ENCODE measurements around the gene KIAA0753. TPM values are rescaled to one million over a fixed set of nuclear protein-coding genes. Genes with fewer than 3 reads are reported as not detected.

KIAA0753 gene
- total RNA-seq, 2 experiments from 2014 or later, result 20.8 to 29.8 TPM

GRCh38 chr17:6661464-6661848, 20.9 kb upstream of the KIAA0753 start:
- Histone ChIP-seq H4K20me1 (ENCODE audit: insufficient read depth, low read length) (no peaks in the 10 kb centered on the region), H3K9me3 (ENCODE audit: low read length) (no peaks in the 10 kb centered on the region), H3K27ac (ENCODE audit: low read depth, low read length, poor library complexity, severe bottlenecking) (peak overlapping the region; percentile 86), H3K79me2 (ENCODE audit: insufficient read depth, low read depth, low read length) (peaks cover 4% of the 10 kb centered on the region; the same call in 1 of the 2 replicates), H3K4me2 (ENCODE audit: low read length) (peak overlapping the region; percentile 93), H3K36me3 (ENCODE audit: insufficient read depth, low read length) (peaks cover 21% of the 10 kb centered on the region), H2AFZ (ENCODE audit: low read length) (peak overlapping the region; percentile 37; the same call in 1 of the 2 replicates), H3K4me1 (ENCODE audit: insufficient read depth, low read length, poor library complexity, severe bottlenecking) (peaks cover 43% of the 10 kb centered on the region), H3K4me3 (ENCODE audit: low read depth, low read length, poor library complexity, severe bottlenecking) (peak overlapping the region; percentile 63), H3K9me2 (ENCODE audit: insufficient read depth, low read length) (no peaks in the 10 kb centered on the region)
- POLR2A ChIA-PET, result interaction anchor here (1.1 to 1.2 kb wide), 4 partner anchors 11 to 219 kb away, joined by 3 to 4 read pairs (median 4); partner anchors contain the start of gene KIAA0753
- CTCF ChIA-PET (ENCODE audit: unreplicated experiment), result no interaction called here
- DNase-seq (ENCODE audit: low spot score), result no peak
- BruUV-seq (replicated peaks), result no TSS peak
- intact Hi-C loops (cut with micrococcal nuclease; ENCODE audit: unreplicated experiment), result no loop called here
- TF ChIP-seq EZH2phosphoT487 (IDR thresholded peaks at IDR 0.05; ENCODE audit: borderline replicate concordance, low read depth, low read length) (no peak), CTCF (conservative IDR thresholded peaks at IDR 0.05; ENCODE audit: low read length) (no peak)

GRCh38 chr17:6660805-6661463, 20.4 kb upstream of the KIAA0753 start:
- Histone ChIP-seq H3K4me2 (ENCODE audit: low read length) (peak overlapping the region; percentile 93), H2AFZ (ENCODE audit: low read length) (peak overlapping the region; percentile 37; the same call in 1 of the 2 replicates)

More at GRCh38 chr17:6660805-6661463, 20.4 kb upstream of the KIAA0753 start:
- Histone ChIP-seq H3K9me3 (ENCODE audit: low read length) (no peaks in the 10 kb centered on the region), H3K36me3 (ENCODE audit: insufficient read depth, low read length) (peaks cover 20% of the 10 kb centered on the region), H3K4me1 (ENCODE audit: insufficient read depth, low read length, poor library complexity, severe bottlenecking) (peaks cover 43% of the 10 kb centered on the region), H3K4me3 (ENCODE audit: low read depth, low read length, poor library complexity, severe bottlenecking) (peak overlapping the region; percentile 63), H3K27ac (ENCODE audit: low read depth, low read length, poor library complexity, severe bottlenecking) (peak overlapping the region; percentile 86), H3K79me2 (ENCODE audit: insufficient read depth, low read depth, low read length) (peaks cover 4% of the 10 kb centered on the region; the same call in 1 of the 2 replicates), H3K9me2 (ENCODE audit: insufficient read depth, low read length) (no peaks in the 10 kb centered on the region), H4K20me1 (ENCODE audit: insufficient read depth, low read length) (no peaks in the 10 kb centered on the region)
- ChIA-PET POLR2A (interaction anchor here (1.1 to 1.2 kb wide), 3 partner anchors 10 to 219 kb away, joined by 4 read pairs; partner anchors contain the start of gene KIAA0753), CTCF (ENCODE audit: unreplicated experiment) (no interaction called here)
- peak; percentile 78 for DNase-seq (ENCODE audit: low spot score)
- no TSS peak for BruUV-seq (replicated peaks)
- intact Hi-C loops (cut with micrococcal nuclease; ENCODE audit: unreplicated experiment), result no loop called here
- TF ChIP-seq EZH2phosphoT487 (IDR thresholded peaks at IDR 0.05; ENCODE audit: borderline replicate concordance, low read depth, low read length), result no peak
- TF ChIP-seq CTCF (conservative IDR thresholded peaks at IDR 0.05; ENCODE audit: low read length), result no peak

Data from OCI-LY7 (cell line).